ENCODE measurements around the gene CTNNB1.

GRCh38 chr3:41286305-41286704 is 87.0 kb downstream of the CTNNB1 start:
- TF ChIP-seq POLR2A (IDR thresholded peaks at IDR 0.05) = no peak
- no peak for TF ChIP-seq CTCF (IDR thresholded peaks at IDR 0.05)
- TF ChIP-seq POLR2AphosphoS5 (IDR thresholded peaks at IDR 0.05) = no peak

All from transverse colon (tissue), 4 donors.